Measurements from ENCODE around the gene EPS8L3.

Gene EPS8L3

DNA sequence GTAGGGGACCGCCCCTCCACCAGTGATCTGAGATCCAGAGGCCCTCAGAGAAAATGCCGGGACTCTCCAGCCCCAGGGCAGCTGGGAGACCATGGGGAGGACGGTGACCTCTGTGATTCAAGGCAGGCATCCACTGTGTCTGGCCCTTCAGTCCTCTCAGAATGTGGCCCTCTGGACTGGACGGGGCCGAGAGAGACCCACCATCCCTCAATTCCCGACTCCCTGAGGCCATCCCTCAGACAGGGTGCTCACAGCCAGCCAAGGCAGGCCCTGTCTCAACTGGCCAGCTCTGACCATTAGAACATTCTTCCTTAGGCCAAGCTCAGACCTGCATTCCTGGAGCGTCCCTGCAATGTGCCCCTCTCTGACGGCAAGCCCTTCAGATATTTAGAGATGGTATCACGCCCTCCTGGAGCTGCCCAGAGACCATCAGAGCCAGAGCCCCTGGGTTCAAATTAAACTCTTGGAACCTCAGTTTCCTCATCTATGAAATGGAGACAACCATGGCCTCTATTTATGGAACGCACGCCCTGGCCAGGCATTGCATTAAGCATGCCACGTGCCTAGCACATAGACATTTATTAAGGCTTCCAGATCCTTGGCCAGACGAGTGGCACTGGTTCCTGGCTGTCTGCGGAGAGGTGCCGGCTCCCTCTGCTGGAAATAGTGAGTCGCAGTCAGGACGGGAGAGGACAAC is 9.6 kb upstream of the EPS8L3 start:
- no peaks in the 10 kb centered on the region for H3K36me3 ChIP-seq (replicated peaks; ENCODE audit: low read depth, low read length)
- H3K79me2 ChIP-seq (ENCODE audit: low read length) = no peaks in the 10 kb centered on the region
- peak overlapping the region; percentile 49 for H3K4me2 ChIP-seq (ENCODE audit: low read length)
- no peaks in the 10 kb centered on the region for H3K9me3 ChIP-seq (ENCODE audit: insufficient read depth, low read length)
- H3K9ac ChIP-seq (ENCODE audit: low read length) = no peak overlapping the region
- no peak overlapping the region for H3K27ac ChIP-seq (ENCODE audit: low read length)
- no peaks in the 10 kb centered on the region; the same call in 1 of the 2 replicates for H3K27me3 ChIP-seq (ENCODE audit: low read depth, low read length)
- TF ChIP-seq, protein P1, sequence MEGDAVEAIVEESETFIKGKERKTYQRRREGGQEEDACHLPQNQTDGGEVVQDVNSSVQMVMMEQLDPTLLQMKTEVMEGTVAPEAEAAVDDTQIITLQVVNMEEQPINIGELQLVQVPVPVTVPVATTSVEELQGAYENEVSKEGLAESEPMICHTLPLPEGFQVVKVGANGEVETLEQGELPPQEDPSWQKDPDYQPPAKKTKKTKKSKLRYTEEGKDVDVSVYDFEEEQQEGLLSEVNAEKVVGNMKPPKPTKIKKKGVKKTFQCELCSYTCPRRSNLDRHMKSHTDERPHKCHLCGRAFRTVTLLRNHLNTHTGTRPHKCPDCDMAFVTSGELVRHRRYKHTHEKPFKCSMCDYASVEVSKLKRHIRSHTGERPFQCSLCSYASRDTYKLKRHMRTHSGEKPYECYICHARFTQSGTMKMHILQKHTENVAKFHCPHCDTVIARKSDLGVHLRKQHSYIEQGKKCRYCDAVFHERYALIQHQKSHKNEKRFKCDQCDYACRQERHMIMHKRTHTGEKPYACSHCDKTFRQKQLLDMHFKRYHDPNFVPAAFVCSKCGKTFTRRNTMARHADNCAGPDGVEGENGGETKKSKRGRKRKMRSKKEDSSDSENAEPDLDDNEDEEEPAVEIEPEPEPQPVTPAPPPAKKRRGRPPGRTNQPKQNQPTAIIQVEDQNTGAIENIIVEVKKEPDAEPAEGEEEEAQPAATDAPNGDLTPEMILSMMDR (IDR thresholded peaks at IDR 0.05; ENCODE audit: low read depth, low read length) = peak; percentile 79
- TF ChIP-seq EZH2phosphoT487 (IDR thresholded peaks at IDR 0.05; ENCODE audit: low read depth) = no peak
- H4K20me1 ChIP-seq (ENCODE audit: insufficient read depth, low read length) = no peaks in the 10 kb centered on the region
- peaks cover 6% of the 10 kb centered on the region; the same call in 1 of the 2 replicates for H3K4me1 ChIP-seq (ENCODE audit: low read length)
- H2AFZ ChIP-seq (ENCODE audit: low read depth, low read length) = peak overlapping the region; percentile 65; the same call in 1 of the 2 replicates
- no peak overlapping the region for H3K4me3 ChIP-seq (ENCODE audit: low read length)

DNA sequence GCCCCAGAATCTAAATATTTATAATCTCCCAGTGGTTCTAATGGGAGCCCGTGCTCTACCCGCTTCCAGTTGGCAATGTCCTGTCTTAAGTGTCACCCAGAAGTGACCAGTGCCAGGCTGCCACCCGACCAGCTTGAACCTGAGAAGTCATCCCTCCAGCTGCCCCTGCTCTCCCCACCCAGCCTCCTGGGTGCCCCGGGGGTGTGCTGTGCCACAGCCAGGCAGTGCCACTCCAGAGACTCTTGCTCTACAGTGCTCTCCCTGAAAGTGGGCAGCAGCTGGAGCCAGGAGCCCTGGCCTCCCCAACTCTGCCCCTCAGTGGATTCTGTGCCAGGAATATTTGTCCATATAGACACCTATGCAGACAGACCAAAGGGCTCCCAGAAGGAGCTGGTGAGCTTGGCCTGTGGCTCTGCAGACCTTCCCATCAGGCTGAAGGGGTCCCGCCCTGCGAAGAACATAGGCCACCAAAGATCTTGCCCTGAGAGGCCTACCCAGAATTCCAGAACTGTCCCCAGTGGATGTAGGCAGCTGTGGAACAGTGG is 9.0 kb upstream of the EPS8L3 start:
- no peaks in the 10 kb centered on the region for H4K20me1 ChIP-seq (ENCODE audit: insufficient read depth, low read length)
- TF ChIP-seq, protein P1 (IDR thresholded peaks at IDR 0.05; ENCODE audit: low read depth, low read length) = no peak
- TF ChIP-seq EZH2phosphoT487 (IDR thresholded peaks at IDR 0.05; ENCODE audit: low read depth) = no peak
- no peak overlapping the region for H3K4me2 ChIP-seq (ENCODE audit: low read length)
- H3K9ac ChIP-seq (ENCODE audit: low read length) = no peak overlapping the region
- no peaks in the 10 kb centered on the region for H3K79me2 ChIP-seq (ENCODE audit: low read length)
- no peaks in the 10 kb centered on the region for H3K36me3 ChIP-seq (replicated peaks; ENCODE audit: low read depth, low read length)
- no peak overlapping the region for H2AFZ ChIP-seq (ENCODE audit: low read depth, low read length)
- H3K4me3 ChIP-seq (ENCODE audit: low read length) = no peak overlapping the region
- H3K9me3 ChIP-seq (ENCODE audit: insufficient read depth, low read length) = no peaks in the 10 kb centered on the region
- H3K4me1 ChIP-seq (ENCODE audit: low read length) = peaks cover 6% of the 10 kb centered on the region; the same call in 1 of the 2 replicates
- H3K27me3 ChIP-seq (ENCODE audit: low read depth, low read length) = no peaks in the 10 kb centered on the region; the same call in 1 of the 2 replicates
- no peak overlapping the region for H3K27ac ChIP-seq (ENCODE audit: low read length)

DNA sequence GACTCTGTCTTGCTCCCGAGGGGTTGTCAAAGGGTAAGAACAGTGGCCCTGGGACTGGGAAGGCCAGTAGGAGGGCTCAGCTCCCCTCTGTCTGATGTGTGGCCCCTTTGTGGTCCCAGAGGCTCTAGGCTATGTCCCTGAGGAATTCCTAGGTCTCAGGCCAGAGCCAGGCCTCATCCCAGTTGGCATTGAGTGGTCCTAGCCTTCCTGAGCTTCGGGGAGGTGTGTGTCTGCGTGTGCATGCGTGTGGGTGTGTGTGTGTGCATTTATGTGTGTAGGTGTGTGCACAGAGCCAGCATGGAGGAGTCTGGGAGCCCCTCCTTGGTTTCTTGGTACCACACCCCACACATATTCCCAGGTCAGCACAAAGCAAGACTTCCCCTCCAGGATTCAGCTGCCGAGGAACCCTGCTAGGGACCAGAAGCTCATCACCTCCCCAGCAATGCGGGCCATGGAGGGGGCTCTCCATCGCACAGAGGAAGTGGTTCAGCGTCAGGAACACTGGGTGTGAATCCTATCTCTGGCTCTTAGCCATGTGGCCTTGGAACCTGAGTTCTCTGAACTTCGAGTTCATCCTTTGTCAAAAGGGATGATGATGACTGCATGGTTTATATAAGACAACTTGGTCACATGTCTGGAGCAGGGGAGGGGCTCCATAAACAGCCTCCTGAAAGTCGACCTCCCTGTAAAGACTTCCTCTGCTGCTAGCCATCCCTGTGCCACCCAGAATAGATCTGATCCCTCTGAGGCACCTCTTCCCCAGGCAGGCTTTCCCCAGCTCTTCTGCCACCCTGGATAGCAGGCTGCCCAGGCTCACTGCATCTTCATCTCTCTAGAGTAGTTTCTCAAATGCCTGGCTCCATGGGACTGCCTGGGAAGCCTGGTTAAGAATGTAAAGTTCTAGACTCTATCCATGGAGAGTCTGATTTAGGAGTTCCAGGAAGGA is 8.3 kb upstream of the EPS8L3 start:
- peaks cover 4% of the 10 kb centered on the region; the same call in 1 of the 2 replicates for H3K4me1 ChIP-seq (ENCODE audit: low read length)
- TF ChIP-seq EZH2phosphoT487 (IDR thresholded peaks at IDR 0.05; ENCODE audit: low read depth) = no peak
- TF ChIP-seq, protein P1 (IDR thresholded peaks at IDR 0.05; ENCODE audit: low read depth, low read length) = no peak
- no peak overlapping the region for H3K4me2 ChIP-seq (ENCODE audit: low read length)
- H3K27me3 ChIP-seq (ENCODE audit: low read depth, low read length) = no peaks in the 10 kb centered on the region; the same call in 1 of the 2 replicates
- H2AFZ ChIP-seq (ENCODE audit: low read depth, low read length) = no peak overlapping the region
- no peaks in the 10 kb centered on the region for H3K36me3 ChIP-seq (replicated peaks; ENCODE audit: low read depth, low read length)
- no peaks in the 10 kb centered on the region for H4K20me1 ChIP-seq (ENCODE audit: insufficient read depth, low read length)
- no peak overlapping the region for H3K9ac ChIP-seq (ENCODE audit: low read length)
- no peak overlapping the region for H3K27ac ChIP-seq (ENCODE audit: low read length)
- H3K9me3 ChIP-seq (ENCODE audit: insufficient read depth, low read length) = no peaks in the 10 kb centered on the region
- H3K79me2 ChIP-seq (ENCODE audit: low read length) = no peaks in the 10 kb centered on the region
- no peak overlapping the region for H3K4me3 ChIP-seq (ENCODE audit: low read length)
